Endothelial cell of umbilical vein (primary cell): Measurements from ENCODE around the gene SAA2. TPM values are rescaled to one million over a fixed set of nuclear protein-coding genes. Genes with fewer than 3 reads are reported as not detected.

Source experiments
- BruUV-seq: library from RNA; stranded (reverse); fragments of 400-500 nt; replicated peaks from 2 replicates; lab custom pipeline; 2021; lab: Mats Ljungman, UMichigan
- CTCF ChIA-PET: fragments of 300-600, 350-600 bp; sonication (Branson Sonifier 250); formaldehyde crosslinking; loops from one replicate; lab custom pipeline; 2021; ENCODE audit warnings: antibody characterized with exemption, inconsistent platforms; lab: Charles Lee
- POLR2A ChIA-PET: fragments of 300-600, 350-600 bp; sonication (Branson Sonifier 250); formaldehyde crosslinking; loops from one replicate; lab custom pipeline; 2021; ENCODE audit warnings: antibody characterized with exemption, inconsistent platforms; lab: Charles Lee
- DNase-seq: peaks from one replicate; pipeline ENCODE4 v3.0.0-alpha.2; 2011; ENCODE audit warnings: low read depth, low spot score
- FAIRE-seq: peaks from 2 replicates; lab custom pipeline; 2011; peaks lifted over from hg19 to GRCh38; lab: Jason Lieb, UNC
- H2AFZ ChIP-seq: 2 replicates; pipeline ENCODE4 v1.6.0; 2012; ENCODE audit warnings: low read depth, low read length, control low read depth, inconsistent platforms
- H3K27ac ChIP-seq: 2 replicates; pipeline ENCODE4 v1.5.1; 2011; ENCODE audit warnings: low read depth, mild to moderate bottlenecking, control low read depth, low read length, moderate library complexity; ENCODE audit not compliant: insufficient read depth
- H3K27me3 ChIP-seq, 2 experiments: 2 replicates each; pipeline versions ENCODE4 v1.6.0 to v1.6.1; 2011; ENCODE audit warnings: low read length in 2 of 2, mixed read lengths in 1 of 2; ENCODE audit not compliant: control insufficient read depth in 2 of 2, insufficient read depth in 2 of 2
- H3K36me3 ChIP-seq, 2 experiments: 2 replicates in 1 of 2; 3 replicates in 1 of 2; pipeline ENCODE4 v1.5.1; 2011; ENCODE audit warnings: low read length in 2 of 2, mild to moderate bottlenecking in 1 of 2, moderate library complexity in 1 of 2; ENCODE audit not compliant: control insufficient read depth in 2 of 2, insufficient read depth in 2 of 2; ENCODE audit errors: extremely low read depth in 1 of 2
- H3K4me1 ChIP-seq: 3 replicates; pipeline ENCODE4 v1.5.1; 2011; ENCODE audit warnings: mild to moderate bottlenecking, low read length; ENCODE audit not compliant: control insufficient read depth, insufficient read depth; ENCODE audit errors: extremely low read depth
- H3K4me2 ChIP-seq: 2 replicates; pipeline ENCODE4 v1.6.1; 2011; ENCODE audit warnings: low read length, control low read depth, mixed read lengths; ENCODE audit not compliant: insufficient read depth
- H3K4me3 ChIP-seq, 3 experiments: fragments of 200-600 bp in 1 of 3; sonication (generic), shearing (Covaris generic) in 1 of 3; replicated peaks in 1 of 3; 2 replicates each; pipeline ENCODE4 v1.5.1; 2011 to 2016; ENCODE audit warnings: control low read depth in 3 of 3, low read length in 3 of 3, mild to moderate bottlenecking in 2 of 3, inconsistent platforms in 1 of 3, low read depth in 1 of 3, moderate library complexity in 1 of 3; ENCODE audit not compliant: insufficient read depth in 1 of 3
- H3K79me2 ChIP-seq: 2 replicates; pipeline ENCODE4 v1.6.0; 2012; ENCODE audit warnings: low read length, inconsistent platforms; ENCODE audit not compliant: control insufficient read depth, insufficient read depth
- H3K9ac ChIP-seq: replicated peaks from 2 replicates; pipeline ENCODE3; 2011; ENCODE audit warnings: low read length, control low read depth; ENCODE audit not compliant: insufficient read depth; ENCODE audit errors: extremely low read depth
- H3K9me1 ChIP-seq: replicated peaks from 3 replicates; pipeline ENCODE4 v1.6.0; 2011; ENCODE audit warnings: mild to moderate bottlenecking, low read length; ENCODE audit not compliant: control insufficient read depth, insufficient read depth; ENCODE audit errors: extremely low read depth
- H3K9me3 ChIP-seq: replicated peaks from 2 replicates; pipeline ENCODE4 v1.5.1; 2012; ENCODE audit warnings: low read length, inconsistent platforms; ENCODE audit not compliant: control insufficient read depth, insufficient read depth
- H4K20me1 ChIP-seq: replicated peaks from 2 replicates; pipeline ENCODE3; 2011; ENCODE audit warnings: mild to moderate bottlenecking, low read length; ENCODE audit not compliant: control insufficient read depth, insufficient read depth; ENCODE audit errors: extremely low read depth
- EZH2 ChIP-seq: IDR thresholded peaks from 2 replicates; pipeline ENCODE4 v1.6.1; 2012; ENCODE audit warnings: borderline replicate concordance, low read depth, mild to moderate bottlenecking, moderate library complexity, low read length, inconsistent platforms; ENCODE audit not compliant: severe bottlenecking
- FOS ChIP-seq: IDR thresholded peaks from 2 replicates; pipeline ENCODE4 v1.6.1; 2011; ENCODE audit warnings: mild to moderate bottlenecking, low read length, moderate library complexity, borderline replicate concordance; ENCODE audit not compliant: insufficient read depth
- JUN ChIP-seq: IDR thresholded peaks from 2 replicates; pipeline ENCODE4 v1.6.1; 2011; ENCODE audit warnings: borderline replicate concordance, low read depth; ENCODE audit not compliant: insufficient read length, insufficient read depth
- POLR2A ChIP-seq: IDR thresholded peaks from 2 replicates; pipeline ENCODE4 v1.6.1; 2012; ENCODE audit warnings: low read depth, mild to moderate bottlenecking, control low read depth, low read length
- POLR2AphosphoS5 ChIP-seq: IDR thresholded peaks from 2 replicates; pipeline ENCODE4 v1.6.1; 2012; ENCODE audit warnings: low read depth, mild to moderate bottlenecking, control low read depth, low read length, moderate library complexity; ENCODE audit not compliant: insufficient read depth
- dilution Hi-C: fragments of 300-500 bp; cut with MboI; formaldehyde crosslinking; loops from one replicate; pipeline ENCODE4 v1.15.0; 2019; ENCODE audit warnings: low sequenced_read_pairs; ENCODE audit not compliant: extremely low pct_ligation_motif_present
- intact Hi-C: fragments of 100-400 bp; cut with micrococcal nuclease; formaldehyde crosslinking; loops from one replicate; pipeline ENCODE4 v1.10.0; 2022
- polyA plus RNA-seq, 4 experiments: library from polyadenylated mRNA; depleted of rRNA in 3 of 4; stranded (reverse) in 3 of 4; unstranded in 1 of 4; fragments of >200 nt; gene quantifications; 2 replicates each; pipeline versions ENCODE4 v1.2.1 to v1.2.3, GENCODE V29; 2011 to 2012; ENCODE audit warnings: missing spikeins in 1 of 4
- total RNA-seq: library from RNA; stranded (reverse); gene quantifications from 2 replicates; pipeline ENCODE4 v1.2.3, GENCODE V29; 2021
- TF ChIP-seq, protein P1 (sequence below), 2 donors: IDR thresholded peaks; 1 replicate in 1 of 2; 2 replicates in 1 of 2; pipeline ENCODE4 v1.5.1; 2011; ENCODE audit warnings: low read length in 2 of 2, mild to moderate bottlenecking in 2 of 2, moderate library complexity in 2 of 2, control low read depth in 1 of 2, inconsistent platforms in 1 of 2, low read depth in 1 of 2; ENCODE audit not compliant: insufficient read depth in 1 of 2; ENCODE audit errors: extremely low read depth in 1 of 2
- TF ChIP-seq, protein P2 (sequence below): IDR thresholded peaks from 2 replicates; pipeline ENCODE4 v1.6.1; 2011; ENCODE audit not compliant: insufficient read depth, insufficient read length

The SAA2 gene
- total and polyA plus RNA-seq, 2 donors (not counting 3 experiments of a cell fraction or from before 2014, with no cell fraction given): not detected

DNA sequence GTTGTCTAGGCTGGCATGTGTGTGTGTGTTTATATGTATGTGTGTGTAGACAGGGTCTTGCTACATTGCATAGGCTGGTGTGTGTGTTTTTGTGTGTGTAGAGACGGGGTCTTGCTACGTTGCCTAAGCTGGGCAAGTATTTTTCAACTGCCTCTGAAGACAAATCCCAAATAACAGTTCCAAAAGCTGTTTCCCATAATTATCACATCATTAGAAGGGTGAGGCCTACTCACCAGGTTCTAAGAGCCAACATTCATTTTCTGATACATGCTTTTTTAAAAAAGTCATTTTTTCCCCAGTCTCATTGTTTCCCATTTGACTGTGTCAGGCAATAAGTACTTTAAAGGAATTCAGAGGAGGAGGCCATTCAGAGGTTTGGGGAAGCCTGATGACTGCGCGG, 40.4 kb upstream of the SAA2 start:
- ChIA-PET POLR2A (no interaction called here), CTCF (no interaction called here)
- TF ChIP-seq FOS: no peak
- TF ChIP-seq, protein P1, sequence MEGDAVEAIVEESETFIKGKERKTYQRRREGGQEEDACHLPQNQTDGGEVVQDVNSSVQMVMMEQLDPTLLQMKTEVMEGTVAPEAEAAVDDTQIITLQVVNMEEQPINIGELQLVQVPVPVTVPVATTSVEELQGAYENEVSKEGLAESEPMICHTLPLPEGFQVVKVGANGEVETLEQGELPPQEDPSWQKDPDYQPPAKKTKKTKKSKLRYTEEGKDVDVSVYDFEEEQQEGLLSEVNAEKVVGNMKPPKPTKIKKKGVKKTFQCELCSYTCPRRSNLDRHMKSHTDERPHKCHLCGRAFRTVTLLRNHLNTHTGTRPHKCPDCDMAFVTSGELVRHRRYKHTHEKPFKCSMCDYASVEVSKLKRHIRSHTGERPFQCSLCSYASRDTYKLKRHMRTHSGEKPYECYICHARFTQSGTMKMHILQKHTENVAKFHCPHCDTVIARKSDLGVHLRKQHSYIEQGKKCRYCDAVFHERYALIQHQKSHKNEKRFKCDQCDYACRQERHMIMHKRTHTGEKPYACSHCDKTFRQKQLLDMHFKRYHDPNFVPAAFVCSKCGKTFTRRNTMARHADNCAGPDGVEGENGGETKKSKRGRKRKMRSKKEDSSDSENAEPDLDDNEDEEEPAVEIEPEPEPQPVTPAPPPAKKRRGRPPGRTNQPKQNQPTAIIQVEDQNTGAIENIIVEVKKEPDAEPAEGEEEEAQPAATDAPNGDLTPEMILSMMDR (IDR thresholded peaks at IDR 0.05; ENCODE audit: extremely low read depth in 1 of 2, insufficient read depth in 1 of 2, low read depth in 1 of 2, low read length in 2 of 2): no peak
- no peak for TF ChIP-seq POLR2AphosphoS5
- TF ChIP-seq POLR2A: no peak
- no peak for TF ChIP-seq EZH2
- TF ChIP-seq JUN: no peak
- TF ChIP-seq, protein P2, sequence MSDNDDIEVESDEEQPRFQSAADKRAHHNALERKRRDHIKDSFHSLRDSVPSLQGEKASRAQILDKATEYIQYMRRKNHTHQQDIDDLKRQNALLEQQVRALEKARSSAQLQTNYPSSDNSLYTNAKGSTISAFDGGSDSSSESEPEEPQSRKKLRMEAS: no peak
- Histone ChIP-seq H3K27ac (no peak overlapping the region), H2AFZ (no peak overlapping the region), H3K9ac (no peak overlapping the region), H3K27me3 (no peaks in the 10 kb centered on the region), H3K4me1 (no peaks in the 10 kb centered on the region), H3K9me3 (no peaks in the 10 kb centered on the region), H3K9me1 (no peaks in the 10 kb centered on the region), H3K36me3 (peaks cover 5 to 19% of the 10 kb centered on the region in 2 experiments), H3K79me2 (no peaks in the 10 kb centered on the region), H4K20me1 (no peaks in the 10 kb centered on the region), H3K4me2 (no peak overlapping the region), H3K4me3 (no peak overlapping the region)
- dilution Hi-C loops: no loop called here
- BruUV-seq: no TSS peak
- FAIRE-seq (no peak), DNase-seq (no peak)
- intact Hi-C loops: no loop called here
